Measurements from ENCODE around the gene WSB1. TPM values are rescaled to one million over a fixed set of nuclear protein-coding genes. Genes with fewer than 3 reads are reported as not detected.

WSB1 gene
- total and polyA plus RNA-seq, 4 donors = 26.6 to 86.2 (median 45.8) TPM

GRCh38 chr17:27282054-27282551, 11.8 kb upstream of the WSB1 start:
- Histone ChIP-seq H3K4me3 (ENCODE audit: low read depth in 1 of 3, low read length in 3 of 3) (no peak overlapping the region), H3K36me3 (ENCODE audit: control insufficient read depth in 4 of 4, insufficient read depth in 3 of 4, low read depth in 1 of 4, low read length in 3 of 4) (no peaks in the 10 kb centered on the region), H3K9me3 (ENCODE audit: control insufficient read depth in 4 of 4, low read length in 3 of 4) (no peaks in the 10 kb centered on the region), H3K27me3 (ENCODE audit: control insufficient read depth in 4 of 4, insufficient read depth in 4 of 4, low read length in 3 of 4) (no peaks in the 10 kb centered on the region), H3K27ac (ENCODE audit: low read depth in 1 of 2, low read length in 2 of 2) (peak overlapping the region in 1 of 2 donors; percentile 46), H3K9ac (ENCODE audit: low read depth in 1 of 2, low read length in 2 of 2) (no peak overlapping the region), H3K4me1 (ENCODE audit: control insufficient read depth in 4 of 4, insufficient read depth in 4 of 4, low read length in 3 of 4) (peaks cover 0 to 2% (median 0%) of the 10 kb centered on the region in 4 donors)
- WGBS = 91% methylated on average over 1 of the region's 1 CpG
- DNase-seq (ENCODE audit: low spot score) = no peak
- TF ChIP-seq SP1 (IDR thresholded peaks at IDR 0.05) (no peak), NR2F2 (IDR thresholded peaks at IDR 0.05) (no peak), TAF1 (conservative IDR thresholded peaks at IDR 0.05) (no peak), EGR1 (IDR thresholded peaks at IDR 0.05; ENCODE audit: low read depth in 2 of 2) (no peak), JUND (IDR thresholded peaks at IDR 0.05) (no peak), GABPA (IDR thresholded peaks at IDR 0.05 in 1 of 2, conservative IDR thresholded peaks at IDR 0.05 in 1 of 2) (no peak), ATF3 (IDR thresholded peaks at IDR 0.05) (no peak), MAX (IDR thresholded peaks at IDR 0.05) (no peak), RXRA (IDR thresholded peaks at IDR 0.05) (no peak), CTCF (IDR thresholded peaks at IDR 0.05; ENCODE audit: low read depth, low read length, missing input control) (no peak)

GRCh38 chr17:27283060-27283459, 10.9 kb upstream of the WSB1 start:
- Histone ChIP-seq H3K27me3 (ENCODE audit: control insufficient read depth in 4 of 4, insufficient read depth in 4 of 4, low read length in 3 of 4) (no peaks in the 10 kb centered on the region), H3K9me3 (ENCODE audit: control insufficient read depth in 4 of 4, low read length in 3 of 4) (no peaks in the 10 kb centered on the region), H3K36me3 (ENCODE audit: control insufficient read depth in 4 of 4, insufficient read depth in 3 of 4, low read depth in 1 of 4, low read length in 3 of 4) (no peaks in the 10 kb centered on the region), H3K27ac (ENCODE audit: low read depth in 1 of 2, low read length in 2 of 2) (peak overlapping the region in 1 of 2 donors; percentile 25), H3K4me1 (ENCODE audit: control insufficient read depth in 4 of 4, insufficient read depth in 4 of 4, low read length in 3 of 4) (peaks cover 0 to 2% (median 0%) of the 10 kb centered on the region in 4 donors), H3K4me3 (ENCODE audit: low read depth in 1 of 3, low read length in 3 of 3) (no peak overlapping the region), H3K9ac (ENCODE audit: low read depth in 1 of 2, low read length in 2 of 2) (no peak overlapping the region)
- TF ChIP-seq MAX (IDR thresholded peaks at IDR 0.05) (peak; percentile 29), JUND (IDR thresholded peaks at IDR 0.05) (no peak)
- DNase-seq (ENCODE audit: low spot score) = no peak

- Histone ChIP-seq H3K36me3 (ENCODE audit: control insufficient read depth in 4 of 4, insufficient read depth in 3 of 4, low read depth in 1 of 4, low read length in 3 of 4) (no peaks in the 10 kb centered on the region), H3K4me1 (ENCODE audit: control insufficient read depth in 4 of 4, insufficient read depth in 4 of 4, low read length in 3 of 4) (peaks cover 0 to 2% (median 0%) of the 10 kb centered on the region in 4 donors), H3K27me3 (ENCODE audit: control insufficient read depth in 4 of 4, insufficient read depth in 4 of 4, low read length in 3 of 4) (no peaks in the 10 kb centered on the region), H3K27ac (ENCODE audit: low read depth in 1 of 2, low read length in 2 of 2) (no peak overlapping the region), H3K9me3 (ENCODE audit: control insufficient read depth in 4 of 4, low read length in 3 of 4) (no peaks in the 10 kb centered on the region), H3K4me3 (ENCODE audit: low read depth in 1 of 3, low read length in 3 of 3) (no peak overlapping the region), H3K9ac (ENCODE audit: low read depth in 1 of 2, low read length in 2 of 2) (no peak overlapping the region)
- no peak for DNase-seq (ENCODE audit: low spot score)
- no peak for TF ChIP-seq EGR1 (IDR thresholded peaks at IDR 0.05; ENCODE audit: low read depth in 2 of 2)
- TF ChIP-seq FOXA2 (IDR thresholded peaks at IDR 0.05) = no peak
- TF ChIP-seq ATF3 (IDR thresholded peaks at IDR 0.05) = no peak
- TF ChIP-seq RXRA (IDR thresholded peaks at IDR 0.05) = no peak
- no peak for TF ChIP-seq FOXA1 (IDR thresholded peaks at IDR 0.05)
- TF ChIP-seq HNF4A (conservative IDR thresholded peaks at IDR 0.05) = no peak
- no peak for TF ChIP-seq SP1 (IDR thresholded peaks at IDR 0.05)
- TF ChIP-seq NR2F2 (IDR thresholded peaks at IDR 0.05) = no peak
- no peak for TF ChIP-seq TAF1 (conservative IDR thresholded peaks at IDR 0.05)
- TF ChIP-seq CTCF (IDR thresholded peaks at IDR 0.05; ENCODE audit: low read depth, low read length, missing input control) = no peak
- no peak for TF ChIP-seq JUND (IDR thresholded peaks at IDR 0.05)
- no peak for TF ChIP-seq GABPA (IDR thresholded peaks at IDR 0.05 in 1 of 2, conservative IDR thresholded peaks at IDR 0.05 in 1 of 2)
- no peak for TF ChIP-seq HNF4G (IDR thresholded peaks at IDR 0.05)
- no peak for TF ChIP-seq MAX (IDR thresholded peaks at IDR 0.05)
- no peak for TF ChIP-seq ZBTB33 (IDR thresholded peaks at IDR 0.05)
- no peak for TF ChIP-seq RAD21 (IDR thresholded peaks at IDR 0.05)
These were observed 10.2 kb upstream of the WSB1 start for GRCh38 chr17:27283751-27284150.

Data from liver (tissue), 9 donors.